GM12891 (cell line): Measurements from ENCODE around the gene PSAPL1.

Source experiments
- PAX5 ChIP-seq: IDR thresholded peaks from 2 replicates; pipeline ENCODE4 v1.6.1; 2011; ENCODE audit warnings: low read length, moderate library complexity, mild to moderate bottlenecking; ENCODE audit not compliant: insufficient read depth, severe bottlenecking
- POLR2A ChIP-seq: IDR thresholded peaks from 2 replicates; pipeline ENCODE4 v1.6.1; 2011; ENCODE audit warnings: low read depth, low read length, control low read depth
- POLR2AphosphoS5 ChIP-seq: IDR thresholded peaks from 2 replicates; pipeline ENCODE4 v1.6.1; 2011; ENCODE audit warnings: low read depth, low read length, control low read depth

DNA sequence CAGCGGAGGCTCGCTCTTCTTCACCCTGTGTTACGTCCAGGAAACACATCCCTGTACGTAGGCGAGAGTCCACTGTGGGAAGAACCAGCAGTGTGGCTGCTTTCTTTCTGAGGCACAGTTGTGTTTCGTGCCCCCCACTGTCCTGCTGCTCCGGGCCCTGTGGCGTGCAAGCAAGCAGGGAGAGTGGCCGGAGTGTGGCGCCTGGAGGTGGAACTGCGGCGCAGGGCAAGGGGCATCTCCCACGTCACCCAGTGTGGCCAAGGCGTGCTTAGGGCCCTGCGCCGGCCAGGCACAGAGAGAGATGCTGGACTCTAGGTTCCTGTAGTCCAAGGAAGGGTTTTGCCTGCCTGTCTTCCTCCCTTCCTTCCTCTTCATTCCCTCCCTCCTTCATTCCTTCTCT is 13.3 kb upstream of the PSAPL1 start:
- no peak for TF ChIP-seq POLR2A
- no peak for TF ChIP-seq PAX5
- TF ChIP-seq POLR2AphosphoS5 = no peak
